GM12891 (cell line): ENCODE results near the gene ZNF648.
"Not testable (repeated sequence)": the region's sequence is repeated elsewhere in the genome, so short reads cannot be mapped to it uniquely, and the experiment has no call there.

Experiments used
- DNase-seq: peaks from one replicate; pipeline ENCODE4 v3.0.0; 2011; ENCODE audit warnings: low spot score; ENCODE audit not compliant: insufficient read length
- FAIRE-seq: peaks from 2 replicates; lab custom pipeline; 2011; peaks lifted over from hg19 to GRCh38; lab: Jason Lieb, UNC
- PAX5 ChIP-seq: IDR thresholded peaks from 2 replicates; pipeline ENCODE4 v1.6.1; 2011; ENCODE audit warnings: low read length, moderate library complexity, mild to moderate bottlenecking; ENCODE audit not compliant: insufficient read depth, severe bottlenecking
- POLR2A ChIP-seq: IDR thresholded peaks from 2 replicates; pipeline ENCODE4 v1.6.1; 2011; ENCODE audit warnings: low read depth, low read length, control low read depth
- POLR2AphosphoS5 ChIP-seq: IDR thresholded peaks from 2 replicates; pipeline ENCODE4 v1.6.1; 2011; ENCODE audit warnings: low read depth, low read length, control low read depth
- POU2F2 ChIP-seq: IDR thresholded peaks from 2 replicates; pipeline ENCODE4 v1.6.1; 2011; ENCODE audit warnings: low read depth, mild to moderate bottlenecking, control low read depth, low read length, moderate library complexity
- SPI1 ChIP-seq: IDR thresholded peaks from 2 replicates; pipeline ENCODE4 v1.6.1; 2011; ENCODE audit warnings: low read depth, low read length, control low read depth
- TAF1 ChIP-seq: IDR thresholded peaks from 2 replicates; pipeline ENCODE4 v1.6.1; 2011; ENCODE audit warnings: low read depth, low read length, control low read depth

Gene ZNF648

DNA sequence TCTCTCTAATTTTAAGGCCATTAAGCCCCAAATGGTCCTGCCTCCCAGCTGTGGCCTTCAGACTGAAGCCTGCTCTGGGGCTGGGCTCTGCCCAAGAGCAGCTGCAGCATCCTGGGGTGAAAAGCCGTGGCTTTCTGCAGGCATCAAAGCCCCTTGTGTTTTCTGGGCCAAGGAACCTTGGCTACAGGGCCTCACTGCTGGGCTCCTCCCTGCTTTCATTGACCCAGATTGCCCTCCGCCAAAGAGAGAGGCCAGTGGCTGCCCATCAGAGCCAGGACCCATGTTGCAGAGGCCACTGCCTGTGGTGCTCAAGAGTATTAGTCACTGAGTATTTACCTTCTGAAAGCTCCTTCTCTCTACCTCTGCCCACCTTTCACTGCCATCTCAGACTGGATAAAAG lies 1.6 kb downstream of the ZNF648 start:
- no peak for DNase-seq
- TF ChIP-seq PAX5: no peak
- no peak for TF ChIP-seq POLR2A
- TF ChIP-seq POLR2AphosphoS5: no peak
- TF ChIP-seq SPI1: no peak
- TF ChIP-seq POU2F2: no peak
- TF ChIP-seq TAF1: no peak
- no peak for FAIRE-seq

GRCh38 chr1:182056601-182057366 lies 4.7 kb downstream of the ZNF648 start:
- TF ChIP-seq TAF1 (no peak), POLR2AphosphoS5 (no peak), PAX5 (no peak), SPI1 (no peak), POU2F2 (no peak), POLR2A (no peak)
- DNase-seq: no peak
- FAIRE-seq: no peak

DNA sequence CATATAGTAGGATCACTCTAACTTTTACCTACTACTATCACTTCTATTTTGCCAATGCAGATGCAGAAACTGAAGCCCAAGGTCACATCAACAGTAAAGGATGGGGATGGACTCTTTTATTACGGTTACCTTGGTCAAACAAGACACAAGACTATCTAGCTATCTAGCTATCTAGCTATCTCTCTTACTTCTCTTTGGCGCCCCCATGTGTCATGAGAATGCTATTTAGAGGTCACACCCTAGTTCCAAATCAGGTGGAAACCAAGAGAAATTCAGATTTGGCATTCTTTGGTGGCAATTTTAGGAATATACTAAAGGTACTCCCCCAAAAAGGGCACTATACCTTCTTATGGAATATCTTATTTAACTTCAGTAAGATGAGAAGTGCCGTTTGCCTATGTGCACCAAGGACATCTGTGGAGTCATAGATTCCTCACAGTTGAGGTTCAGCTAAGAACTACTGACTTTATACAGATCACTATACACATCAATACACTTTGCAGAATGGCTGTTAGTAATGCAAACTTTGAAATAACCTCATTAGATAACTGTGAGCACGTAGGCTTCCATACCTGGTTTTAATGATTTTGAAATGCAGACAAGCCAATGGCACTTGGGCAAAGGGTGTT lies 6.7 kb downstream of the ZNF648 start:
- peak; percentile 86 for FAIRE-seq

DNA sequence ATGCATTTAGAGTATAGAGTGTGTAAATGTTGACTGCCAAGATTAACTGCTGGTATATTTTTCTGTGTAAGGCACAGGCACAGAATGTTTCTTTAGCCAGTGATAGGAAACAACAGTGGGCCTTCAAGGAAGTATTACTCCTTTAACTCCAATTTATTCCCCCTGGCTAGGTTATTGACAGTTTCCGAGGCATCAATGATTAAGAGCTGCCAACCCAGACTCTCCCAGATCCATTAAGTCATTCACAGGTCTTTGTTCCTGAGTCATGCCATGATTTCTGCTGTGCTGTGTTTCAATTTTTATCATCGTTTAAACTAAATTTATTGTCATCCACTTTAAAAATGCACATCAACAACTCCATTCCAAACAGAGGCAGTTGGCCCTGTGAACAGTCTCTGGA lies 9.2 kb downstream of the ZNF648 start:
- TF ChIP-seq PAX5: no peak
- no peak for TF ChIP-seq POLR2AphosphoS5
- TF ChIP-seq TAF1: no peak
- no peak for TF ChIP-seq POU2F2
- DNase-seq (no peak), FAIRE-seq (no peak)

More for the DNA sequence above, 6.7 kb downstream of the ZNF648 start:
- DNase-seq: no peak
- TF ChIP-seq SPI1: no peak
- no peak for TF ChIP-seq POLR2A
- TF ChIP-seq PAX5: no peak

- TF ChIP-seq TAF1: no peak
- no peak for TF ChIP-seq POLR2A
- no peak for TF ChIP-seq POLR2AphosphoS5
- no peak for TF ChIP-seq POU2F2
- no peak for TF ChIP-seq PAX5
- FAIRE-seq (no peak), DNase-seq (no peak)
Observed at GRCh38 chr1:182051938-182052337, 9.6 kb downstream of the ZNF648 start.

GRCh38 chr1:182050481-182051448 lies 10.7 kb downstream of the ZNF648 start:
- FAIRE-seq: no peak
- no peak for DNase-seq
- TF ChIP-seq POU2F2 (no peak), POLR2A (no peak), TAF1 (no peak), POLR2AphosphoS5 (no peak), PAX5 (no peak), SPI1 (no peak)

DNA sequence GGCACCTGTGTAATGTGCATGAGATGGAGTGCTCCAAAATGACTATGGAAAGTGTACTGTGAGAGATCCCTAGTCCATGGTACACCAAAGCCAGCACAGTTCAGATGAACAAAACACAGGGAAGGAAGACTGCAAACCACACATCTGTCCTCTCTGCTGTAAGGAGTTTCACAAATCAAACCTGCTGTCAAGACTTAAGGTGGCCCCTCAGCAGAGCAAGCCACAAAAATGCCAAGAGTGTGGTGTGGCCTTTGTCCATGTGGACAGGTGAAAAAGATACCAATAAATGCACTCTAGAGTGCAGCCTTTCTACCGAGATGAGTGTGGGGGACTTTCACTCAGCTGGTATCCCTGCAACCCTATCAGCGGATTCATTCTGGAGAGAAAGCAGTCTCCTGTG lies 12.9 kb downstream of the ZNF648 start:
- no peak for TF ChIP-seq POU2F2
- no peak for TF ChIP-seq SPI1
- no peak for FAIRE-seq

DNA sequence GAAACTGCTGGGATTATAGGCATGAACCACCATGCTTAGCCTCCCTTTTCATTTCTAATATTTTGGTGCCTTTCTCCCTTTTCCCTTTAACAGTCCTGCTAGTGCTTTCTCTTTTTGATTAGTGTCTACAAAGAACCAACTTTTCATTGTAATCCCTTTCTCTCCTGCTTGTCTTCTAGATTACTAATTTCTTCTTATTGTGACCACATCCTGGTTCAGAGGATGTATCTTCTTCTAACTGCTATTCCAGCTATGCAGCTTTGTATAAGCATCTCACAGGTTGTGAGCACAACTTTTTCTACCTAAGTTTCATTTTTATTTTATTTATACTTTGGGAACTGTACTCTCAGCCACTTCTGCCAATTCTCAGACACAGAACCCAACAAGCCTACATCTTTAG lies 14.7 kb downstream of the ZNF648 start:
- FAIRE-seq: no peak

More for the DNA sequence above, 12.9 kb downstream of the ZNF648 start:
- DNase-seq: no peak

DNA sequence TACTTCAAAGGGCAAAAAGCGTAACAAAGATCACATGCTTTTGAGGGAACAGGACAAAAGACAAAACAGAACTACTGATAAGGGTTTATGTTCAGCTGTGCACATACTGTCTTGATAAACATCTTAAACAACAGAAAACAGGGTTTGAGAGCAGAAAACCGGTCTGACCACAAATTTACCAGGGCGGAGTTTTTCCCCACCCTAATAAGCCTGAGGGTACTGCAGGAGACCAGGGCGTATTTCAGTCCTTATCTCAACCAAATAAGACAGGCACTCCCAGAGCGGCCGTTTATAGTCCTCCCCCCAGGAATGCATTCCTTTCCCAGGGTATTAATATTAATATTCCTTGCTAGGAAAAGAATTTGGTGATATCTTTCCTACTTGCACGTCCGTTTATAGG lies 16.0 kb downstream of the ZNF648 start:
- not testable (repeated sequence) for DNase-seq, FAIRE-seq

More for the DNA sequence above, 14.7 kb downstream of the ZNF648 start:
- no peak for TF ChIP-seq PAX5
- TF ChIP-seq SPI1: no peak
- no peak for TF ChIP-seq POLR2A
- TF ChIP-seq POU2F2: no peak
- no peak for DNase-seq

DNA sequence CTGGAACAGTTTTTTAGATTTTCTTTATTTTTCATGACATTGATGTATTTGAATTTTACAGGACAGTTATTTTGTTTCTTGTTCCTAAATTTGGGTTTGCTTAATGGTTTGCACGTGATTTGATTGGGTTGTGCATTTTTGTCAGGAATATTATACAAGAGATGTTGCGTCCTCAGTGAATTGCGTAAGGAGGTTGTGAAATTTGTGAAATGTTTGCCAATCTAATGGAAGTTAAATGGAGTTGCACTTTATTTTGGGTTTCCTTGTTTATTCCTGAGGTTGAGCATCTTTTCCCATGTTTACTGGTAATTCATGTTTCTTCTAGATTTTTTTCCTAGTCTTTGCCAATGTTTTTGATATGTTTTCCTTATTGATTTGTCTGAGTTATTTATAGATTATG lies 19.9 kb downstream of the ZNF648 start:
- no peak for DNase-seq
- no peak for FAIRE-seq
- TF ChIP-seq PAX5 (no peak), SPI1 (no peak), TAF1 (no peak), POLR2A (no peak), POLR2AphosphoS5 (no peak), POU2F2 (no peak)
